ENCODE measurements around the gene CENPS.

GRCh38 chr1:10380594-10381275, 49.5 kb upstream of the CENPS start:
- TF ChIP-seq CTCF (IDR thresholded peaks at IDR 0.05; ENCODE audit: low read depth, low read length) (no peak), POLR2A (IDR thresholded peaks at IDR 0.05; ENCODE audit: extremely low read depth, insufficient read length) (no peak), MAX (IDR thresholded peaks at IDR 0.05; ENCODE audit: low read depth, low read length) (no peak)

Measured in NB4 (cell line).